NCI-H1694 (cell line): Measurements from ENCODE around the gene MARCHF4.
"Not testable (repeated sequence)": the region's sequence is repeated elsewhere in the genome, so short reads cannot be mapped to it uniquely, and the experiment has no call there.

Experiments used
- DNase-seq: peaks from one replicate; lab custom pipeline; 2025; lab: John Stamatoyannopoulos, UW

MARCHF4 gene

GRCh38 chr2:216391401-216391800 lies 19.1 kb upstream of the MARCHF4 start:
- no peak for DNase-seq

GRCh38 chr2:216389570-216389969 lies 17.3 kb upstream of the MARCHF4 start:
- DNase-seq = no peak

GRCh38 chr2:216388046-216388884 lies 16.0 kb upstream of the MARCHF4 start:
- DNase-seq = no peak

GRCh38 chr2:216387262-216387661 lies 15.0 kb upstream of the MARCHF4 start:
- no peak for DNase-seq

GRCh38 chr2:216385478-216385877 lies 13.2 kb upstream of the MARCHF4 start:
- no peak for DNase-seq

- not testable (repeated sequence) for DNase-seq
Observed at GRCh38 chr2:216384409-216384808, 12.1 kb upstream of the MARCHF4 start.

GRCh38 chr2:216379977-216380376 lies 7.7 kb upstream of the MARCHF4 start:
- peak; percentile 55 for DNase-seq

GRCh38 chr2:216375286-216375685 lies 3.0 kb upstream of the MARCHF4 start:
- no peak for DNase-seq

- no peak for DNase-seq
Observed at GRCh38 chr2:216373896-216374295, 1.6 kb upstream of the MARCHF4 start.

- no peak for DNase-seq
Observed at GRCh38 chr2:216372761-216373291, 543 bp upstream of the MARCHF4 start.

- no peak for DNase-seq
Observed at GRCh38 chr2:216370961-216371712, 1.1 kb downstream of the MARCHF4 start.

- DNase-seq = no peak
Observed at GRCh38 chr2:216369821-216370220, 2.5 kb downstream of the MARCHF4 start.

GRCh38 chr2:216366777-216367471 lies 5.4 kb downstream of the MARCHF4 start:
- DNase-seq = no peak

- DNase-seq = no peak
Observed at GRCh38 chr2:216365518-216365917, 6.8 kb downstream of the MARCHF4 start.

- DNase-seq = no peak
Observed at GRCh38 chr2:216363221-216363620, 9.1 kb downstream of the MARCHF4 start.

- DNase-seq = no peak
Observed at GRCh38 chr2:216362730-216363129, 9.6 kb downstream of the MARCHF4 start.

- no peak for DNase-seq
Observed at GRCh38 chr2:216355711-216356110, 16.6 kb downstream of the MARCHF4 start.

GRCh38 chr2:216354306-216354705 lies 18.0 kb downstream of the MARCHF4 start:
- DNase-seq = no peak

- DNase-seq = no peak
Observed at GRCh38 chr2:216352653-216353270, 19.5 kb downstream of the MARCHF4 start.

- DNase-seq = no peak
Observed at GRCh38 chr2:216351172-216351925, 20.9 kb downstream of the MARCHF4 start.

GRCh38 chr2:216350214-216350791 lies 22.0 kb downstream of the MARCHF4 start:
- no peak for DNase-seq
